ENCODE measurements around the gene AMPD3.

GRCh38 chr11:10418950-10419310 lies 36.1 kb upstream of the AMPD3 start:
- TF ChIP-seq POLR2AphosphoS5 (IDR thresholded peaks at IDR 0.05; ENCODE audit: low read depth, low read length), result no peak
- TF ChIP-seq POLR2A (IDR thresholded peaks at IDR 0.05; ENCODE audit: low read depth, low read length), result no peak

All from GM12892 (cell line).